GM12872 (cell line): ENCODE results near the gene CACNB1.

Experiments used
- TF ChIP-seq, protein P1 (sequence below): IDR thresholded peaks from 3 replicates; pipeline ENCODE4 v1.5.1; 2011; ENCODE audit warnings: low read depth, mild to moderate bottlenecking, low read length, moderate library complexity; ENCODE audit not compliant: insufficient read depth

CACNB1 gene

DNA sequence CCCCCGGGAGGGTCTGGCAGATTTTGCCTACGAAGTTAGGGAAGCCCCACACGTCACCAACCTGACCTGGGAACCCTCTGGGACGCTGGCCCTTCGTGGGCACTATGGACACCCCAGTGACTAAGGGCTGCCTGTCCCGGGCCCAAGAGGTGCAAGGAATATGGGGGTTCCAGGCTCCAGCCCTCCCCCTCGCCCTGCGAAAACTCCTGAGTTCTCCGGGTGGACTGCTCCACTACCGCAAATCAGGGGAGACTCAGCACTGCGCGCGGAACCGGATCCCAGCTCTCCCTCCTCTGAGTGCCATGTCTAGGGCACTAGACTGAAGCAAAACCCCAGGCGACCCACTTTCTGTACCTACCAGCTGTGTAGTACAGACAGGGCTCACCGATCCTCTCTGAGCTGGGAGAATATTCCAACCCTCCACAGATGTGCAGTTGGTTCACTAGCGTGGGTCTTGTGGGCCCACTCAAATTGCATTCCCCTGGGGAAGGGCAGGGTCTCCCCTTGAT is 31.6 kb downstream of the CACNB1 start, which contains the start of gene ARL5C:
ARL5C (minus strand) TSS at position 321 of the 509 bp plus-strand sequence. CDS start 401 bp downstream, outside the sequence.
- TF ChIP-seq, protein P1, sequence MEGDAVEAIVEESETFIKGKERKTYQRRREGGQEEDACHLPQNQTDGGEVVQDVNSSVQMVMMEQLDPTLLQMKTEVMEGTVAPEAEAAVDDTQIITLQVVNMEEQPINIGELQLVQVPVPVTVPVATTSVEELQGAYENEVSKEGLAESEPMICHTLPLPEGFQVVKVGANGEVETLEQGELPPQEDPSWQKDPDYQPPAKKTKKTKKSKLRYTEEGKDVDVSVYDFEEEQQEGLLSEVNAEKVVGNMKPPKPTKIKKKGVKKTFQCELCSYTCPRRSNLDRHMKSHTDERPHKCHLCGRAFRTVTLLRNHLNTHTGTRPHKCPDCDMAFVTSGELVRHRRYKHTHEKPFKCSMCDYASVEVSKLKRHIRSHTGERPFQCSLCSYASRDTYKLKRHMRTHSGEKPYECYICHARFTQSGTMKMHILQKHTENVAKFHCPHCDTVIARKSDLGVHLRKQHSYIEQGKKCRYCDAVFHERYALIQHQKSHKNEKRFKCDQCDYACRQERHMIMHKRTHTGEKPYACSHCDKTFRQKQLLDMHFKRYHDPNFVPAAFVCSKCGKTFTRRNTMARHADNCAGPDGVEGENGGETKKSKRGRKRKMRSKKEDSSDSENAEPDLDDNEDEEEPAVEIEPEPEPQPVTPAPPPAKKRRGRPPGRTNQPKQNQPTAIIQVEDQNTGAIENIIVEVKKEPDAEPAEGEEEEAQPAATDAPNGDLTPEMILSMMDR, result no peak

GRCh38 chr17:39165178-39165840 is 32.2 kb downstream of the CACNB1 start:
- TF ChIP-seq, protein P1, result no peak

DNA sequence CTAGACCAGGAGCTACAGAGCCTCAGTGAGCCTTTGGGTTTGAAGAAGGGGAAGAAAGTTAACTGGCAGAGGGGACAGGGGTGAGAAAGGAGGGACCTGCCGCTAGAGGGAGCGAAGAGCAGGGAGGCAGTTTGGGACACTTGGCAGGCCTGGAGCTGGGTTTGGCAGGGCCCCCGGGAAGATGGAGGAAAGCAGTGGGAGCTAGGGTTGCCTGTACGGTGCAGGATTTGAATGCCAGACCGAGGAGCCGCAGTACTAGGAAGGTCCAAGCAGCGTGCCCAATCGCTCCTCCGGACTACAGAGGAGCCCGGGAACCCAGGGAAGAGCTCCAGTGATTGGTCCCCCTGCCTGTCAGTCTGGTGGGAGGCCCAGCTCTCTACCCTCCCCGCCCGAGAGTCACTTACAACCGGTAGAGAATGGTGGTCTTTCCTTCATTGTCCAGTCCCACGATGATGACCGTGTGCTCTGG is 32.8 kb downstream of the CACNB1 start:
- TF ChIP-seq, protein P1, result peak; percentile 93

- TF ChIP-seq, protein P1, result no peak
These were observed 35.5 kb downstream of the CACNB1 start for GRCh38 chr17:39161962-39162361.

DNA sequence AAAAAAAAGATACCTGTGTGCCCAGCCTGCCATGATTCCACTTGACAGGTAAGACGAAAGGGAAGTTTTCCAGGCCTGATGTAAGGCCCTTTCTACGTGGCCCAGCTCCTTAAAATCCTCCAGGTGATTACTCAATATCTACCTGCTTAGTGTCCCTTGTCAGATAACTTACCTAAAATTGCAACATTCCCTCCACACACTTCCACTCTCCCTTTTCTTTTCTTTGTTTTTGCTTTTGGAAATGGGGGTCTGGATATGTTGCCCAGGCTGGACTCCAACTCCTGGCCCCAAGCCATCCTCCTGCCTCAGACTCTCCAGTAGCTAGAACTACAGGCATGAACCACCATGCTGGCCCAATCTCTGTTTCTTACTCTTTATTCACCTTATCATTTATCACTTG is 38.8 kb downstream of the CACNB1 start:
- TF ChIP-seq, protein P1, result no peak

DNA sequence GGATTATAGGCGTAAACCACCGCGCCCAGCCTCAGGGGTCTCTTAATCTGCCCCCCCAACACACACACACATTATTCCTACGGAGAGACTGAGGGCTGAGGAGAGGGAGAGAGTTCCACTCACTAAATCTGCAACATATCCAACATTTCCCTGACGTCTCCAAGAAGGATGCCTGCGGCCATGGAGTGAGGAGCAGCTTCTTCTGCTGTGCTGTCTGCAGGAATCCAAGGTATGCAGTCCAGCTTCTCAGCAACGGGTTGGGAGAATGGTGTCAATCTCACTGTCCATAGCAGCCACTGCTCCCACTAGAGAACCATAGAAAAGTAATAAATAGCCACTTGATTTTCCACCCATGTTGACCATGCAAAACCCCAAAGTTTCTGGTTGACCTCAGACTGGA is 41.0 kb downstream of the CACNB1 start:
- TF ChIP-seq, protein P1, result no peak

- TF ChIP-seq, protein P1, result no peak
These were observed 41.8 kb downstream of the CACNB1 start for GRCh38 chr17:39155654-39156053.
